T-helper 1 cell (primary cell): ENCODE results near the gene QSOX2.
A peak's percentile ranks its signal among the peaks of the same experiment; 100 is the strongest.

Source experiments
- DNase-seq, 5 donors: peaks; one replicate each; pipeline ENCODE4 v3.0.0-alpha.2; 2012 to 2020

The QSOX2 gene

DNA sequence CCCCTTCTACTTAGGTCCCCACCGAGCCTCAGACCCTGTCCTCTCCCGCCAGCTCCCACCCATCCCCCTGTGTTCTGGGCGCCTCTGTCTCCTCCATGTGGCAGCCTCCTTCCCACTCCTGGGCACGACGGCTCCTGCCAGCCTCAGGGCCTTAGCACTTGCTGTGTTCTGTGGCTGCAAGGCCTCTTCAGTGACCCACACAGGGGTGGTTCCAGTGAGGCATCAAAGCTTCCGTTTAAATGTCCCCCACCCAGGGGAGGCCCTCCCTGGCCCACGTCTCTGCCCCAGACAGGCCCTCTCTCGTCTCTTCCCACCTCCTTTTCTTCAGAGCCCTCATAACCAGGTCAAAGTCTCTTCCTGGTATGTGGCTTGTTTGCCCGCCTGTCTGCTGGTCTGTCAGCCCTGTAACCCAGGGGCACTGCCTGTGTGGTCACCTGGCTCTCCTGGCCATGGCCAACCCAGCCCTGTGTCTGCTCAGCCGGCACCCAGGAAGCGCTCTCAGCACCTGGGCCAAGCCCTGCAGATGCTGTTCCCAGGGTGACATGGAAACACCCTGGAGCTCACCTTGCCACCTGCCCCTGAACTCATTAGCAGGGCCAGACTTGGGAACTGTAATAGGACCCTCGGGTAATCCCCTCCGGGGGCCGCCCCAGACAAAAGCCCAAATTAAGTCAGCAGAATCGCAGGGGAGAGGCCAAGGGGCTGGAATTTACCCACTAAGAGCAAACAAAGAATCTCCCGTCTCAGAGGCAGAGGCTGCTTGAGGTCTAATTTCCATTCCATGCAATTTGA, 74.4 kb downstream of the QSOX2 start:
- no peak for DNase-seq

DNA sequence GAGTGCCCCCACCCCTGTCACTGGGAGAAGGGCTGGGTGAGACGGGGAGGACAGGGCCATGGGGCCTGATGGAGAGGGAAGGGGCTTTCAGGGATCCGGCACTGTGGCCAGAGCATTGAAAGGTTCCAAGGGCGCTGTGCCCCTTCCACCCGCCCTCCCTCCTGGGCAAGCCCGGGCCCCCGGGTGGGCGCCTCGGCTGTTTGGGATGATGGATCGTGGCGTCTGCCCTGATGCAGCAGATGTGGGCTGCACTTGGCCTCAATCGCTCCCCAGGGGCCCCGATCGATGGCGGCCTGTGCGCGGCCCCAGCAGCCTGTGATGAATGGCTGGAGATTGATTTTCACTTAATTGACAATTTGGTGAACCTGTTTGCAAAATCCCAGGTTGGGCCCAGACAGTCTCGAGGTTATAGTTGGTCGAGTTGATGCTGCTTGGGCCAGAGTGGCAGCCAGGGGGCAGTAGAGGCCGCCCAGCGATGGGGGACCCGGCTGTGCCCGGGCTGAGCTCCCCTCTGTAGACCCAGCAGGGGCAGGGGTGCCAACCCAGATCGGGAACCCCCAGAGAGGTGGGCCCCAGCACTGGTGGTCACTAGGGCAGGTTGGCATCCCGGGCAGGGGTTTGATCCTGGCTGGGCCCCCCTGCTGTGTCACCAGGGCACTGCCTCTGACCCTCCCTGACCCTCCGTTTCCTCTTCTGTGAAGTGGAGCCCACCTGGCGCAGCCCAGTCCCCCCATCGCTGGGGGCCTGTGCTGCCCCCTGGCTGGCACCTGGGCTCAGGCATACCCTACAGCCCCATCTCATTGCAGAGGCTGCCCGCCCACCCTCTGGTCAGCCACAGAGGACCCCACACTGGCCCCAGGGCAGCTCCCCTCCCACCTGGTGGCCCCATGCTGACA, 75.4 kb downstream of the QSOX2 start:
- peak in 4 of 5 donors; percentile 32 to 47 (median 40) for DNase-seq

DNA sequence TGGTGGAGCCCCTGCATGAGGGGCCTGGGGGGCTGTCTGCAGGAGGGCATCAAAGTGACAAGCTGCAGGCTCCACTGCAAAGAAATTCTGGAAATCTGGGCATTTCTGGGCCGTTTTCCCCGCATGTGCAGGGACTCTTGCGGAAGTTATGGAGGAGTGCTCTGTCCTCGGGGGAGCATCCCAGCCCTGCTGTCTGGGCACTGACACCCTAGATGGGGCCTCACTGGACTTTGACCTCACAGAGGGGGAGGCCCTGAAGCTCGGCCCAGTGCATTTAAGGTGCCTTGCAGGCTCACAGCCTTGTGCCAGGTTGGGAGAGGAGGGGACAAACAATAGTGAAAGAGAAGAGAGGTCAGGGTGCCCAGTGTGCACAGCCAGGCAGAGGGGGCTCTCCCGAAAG, 76.1 kb downstream of the QSOX2 start:
- DNase-seq, result no peak

DNA sequence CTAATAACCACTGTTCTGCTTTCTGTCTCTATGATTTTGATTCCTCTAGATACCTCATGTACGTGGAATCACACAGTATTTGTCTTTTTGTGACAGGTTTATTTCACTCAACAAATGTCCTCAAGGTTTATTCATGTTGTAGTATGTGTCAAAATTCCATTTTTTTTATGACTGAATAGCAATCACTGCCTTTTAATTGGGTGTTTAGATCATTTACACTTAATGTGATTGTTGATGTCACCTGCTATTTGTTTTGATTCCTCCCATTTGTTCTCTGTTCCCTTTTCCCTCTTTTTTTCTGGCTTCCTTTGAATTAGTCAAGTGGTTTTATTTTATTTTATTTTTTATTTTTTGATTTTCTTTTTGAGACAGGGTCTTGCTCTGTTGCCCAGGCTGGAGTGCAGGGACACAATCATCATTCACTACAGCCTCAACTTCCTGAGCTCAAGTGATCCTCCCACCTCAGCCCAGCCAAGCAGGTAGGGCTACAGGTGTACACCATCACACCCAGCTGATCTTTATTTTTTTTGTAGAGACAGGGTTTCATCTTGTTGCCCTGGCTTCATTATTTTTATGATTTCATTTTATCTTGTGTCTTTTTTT, 82.3 kb downstream of the QSOX2 start:
- no peak for DNase-seq

DNA sequence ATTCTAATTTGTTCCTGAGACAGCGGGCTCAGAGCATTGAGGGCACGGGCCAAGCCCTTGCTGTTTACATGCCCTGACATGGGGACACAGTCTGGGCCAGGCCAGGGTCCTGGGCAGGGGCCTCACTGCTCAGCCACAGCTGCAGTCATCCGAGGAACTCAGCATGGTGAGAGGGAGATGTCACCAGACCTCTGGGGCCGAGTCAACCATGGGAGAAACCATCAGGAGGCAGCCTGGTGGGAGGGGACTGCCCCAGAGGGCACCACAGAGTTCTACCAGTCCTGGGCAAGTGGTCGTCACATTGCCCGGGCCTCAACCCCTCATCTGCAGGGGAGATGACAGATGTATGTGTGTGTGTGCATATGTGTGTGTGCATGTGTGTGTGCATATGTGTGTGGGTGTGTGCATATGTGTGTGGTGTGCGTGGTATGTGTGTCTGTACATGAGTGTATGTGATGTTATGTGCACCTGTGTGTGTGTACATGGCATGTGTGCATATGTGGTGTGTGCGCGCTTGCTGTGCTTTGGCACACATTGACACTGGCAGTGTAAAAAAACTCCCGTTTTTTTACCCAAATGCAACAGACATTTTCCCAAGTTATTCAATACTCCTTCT, 84.5 kb downstream of the QSOX2 start:
- no peak for DNase-seq

DNA sequence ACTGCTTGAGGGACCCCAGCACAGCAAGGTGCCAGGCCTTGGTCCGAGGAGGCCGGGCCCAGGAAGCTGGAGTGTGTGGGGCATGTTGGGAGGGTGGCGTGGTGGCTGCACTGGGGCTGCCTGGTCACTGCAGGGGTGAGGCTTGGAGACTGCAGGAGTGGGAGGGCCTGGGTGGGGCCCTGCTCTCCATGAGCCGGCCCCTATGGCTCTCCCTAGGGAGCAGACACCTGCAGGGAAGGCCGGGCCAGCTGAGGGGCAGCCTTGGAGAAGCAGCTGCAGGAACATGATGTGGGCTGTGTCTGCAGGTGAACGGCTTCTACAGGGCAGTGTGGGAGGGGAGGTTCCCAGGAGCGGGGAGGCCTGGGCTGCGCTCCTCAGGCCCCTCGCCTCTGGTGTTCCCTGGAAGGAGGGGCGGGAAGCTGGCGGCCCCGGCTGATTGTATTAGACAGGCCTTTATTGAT, 85.2 kb downstream of the QSOX2 start:
- no peak for DNase-seq

DNA sequence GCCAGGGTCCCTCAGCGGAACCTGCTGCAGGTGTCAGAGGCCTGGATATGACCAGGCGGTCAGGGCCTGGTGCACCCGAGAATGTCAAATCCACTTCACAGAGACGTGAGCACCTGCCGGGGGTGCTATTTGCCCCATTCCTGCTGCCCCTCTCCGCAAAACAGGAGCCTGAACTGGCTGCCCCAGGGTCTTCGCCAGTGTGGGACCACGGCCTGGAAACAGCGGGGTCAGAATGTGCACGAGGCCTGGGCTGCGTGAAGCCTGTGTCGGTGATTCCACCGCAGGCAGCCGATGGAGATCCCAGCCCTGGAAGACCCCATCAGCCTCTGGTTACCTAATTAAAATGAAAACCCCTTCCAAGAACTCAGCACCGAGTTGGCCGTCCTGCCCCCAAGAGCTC, 85.8 kb downstream of the QSOX2 start:
- DNase-seq, result no peak

DNA sequence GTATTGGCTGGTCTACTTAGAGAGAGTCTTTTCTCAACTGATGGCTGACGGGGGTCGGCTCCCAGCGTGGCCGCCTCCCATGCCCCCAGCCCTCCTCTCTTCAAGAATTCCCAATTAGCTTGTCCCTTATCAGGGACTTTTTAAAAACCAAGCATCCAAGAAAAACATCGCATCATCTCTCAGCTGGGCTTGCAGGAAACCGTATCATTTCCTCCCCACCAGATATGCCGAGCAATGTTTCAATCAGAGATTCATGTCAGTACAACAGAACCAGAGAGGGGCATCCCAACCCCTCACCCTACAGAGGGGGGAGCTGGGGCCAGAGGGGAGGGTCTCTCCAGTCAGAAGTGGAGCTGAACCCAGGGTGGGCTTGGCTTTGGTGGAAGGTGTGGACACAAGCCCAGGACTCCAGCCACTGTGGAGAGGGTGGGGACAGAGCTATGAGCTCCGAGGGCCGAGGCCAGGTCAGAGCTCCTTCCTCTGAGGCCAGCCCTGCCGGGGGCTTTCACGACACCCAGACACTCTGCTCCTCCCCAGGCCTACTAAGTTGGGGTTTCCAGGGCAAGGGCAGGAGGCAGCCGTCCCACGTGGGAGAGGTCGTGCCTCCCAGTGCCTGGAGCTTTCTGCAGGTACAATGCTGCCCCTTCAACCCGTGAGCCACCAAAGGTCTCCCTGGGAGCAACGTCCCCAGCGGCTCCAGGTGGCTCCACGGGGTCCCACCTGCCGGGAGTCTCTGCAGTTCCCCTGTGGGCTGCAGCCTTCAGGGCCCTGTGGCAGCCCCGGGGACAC, 87.9 kb downstream of the QSOX2 start:
- DNase-seq, result no peak
